ENCODE measurements around the gene PTGES. TPM values are rescaled to one million over a fixed set of nuclear protein-coding genes. Genes with fewer than 3 reads are reported as not detected.
A peak's percentile ranks its signal among the peaks of the same experiment; 100 is the strongest.

The PTGES gene
- total RNA-seq, 2 donors from 2014 or later: 2.6 to 5.1 TPM

- H3K27ac ChIP-seq: peak overlapping the region; percentile 24
- no peak for DNase-seq
These were observed 40.0 kb downstream of the PTGES start for GRCh38 chr9:129712634-129713401.

GRCh38 chr9:129710169-129710453 lies 42.7 kb downstream of the PTGES start:
- Histone ChIP-seq H3K4me3 (no peak overlapping the region), H3K27ac (no peak overlapping the region), H3K27me3 (no peaks in the 10 kb centered on the region), H3K9ac (ENCODE audit: low read depth in 2 of 2, low read length in 2 of 2) (no peak overlapping the region), H3K9me3 (no peaks in the 10 kb centered on the region), H3K4me1 (no peaks in the 10 kb centered on the region), H3K36me3 (no peaks in the 10 kb centered on the region)
- intact Hi-C loops (cut with DNase I): no loop called here
- no peak for TF ChIP-seq CTCF (IDR thresholded peaks at IDR 0.05)
- DNase-seq: no peak

More at GRCh38 chr9:129712634-129713401, 40.0 kb downstream of the PTGES start:
- Histone ChIP-seq H3K9ac (ENCODE audit: low read depth in 2 of 2, low read length in 2 of 2) (peak overlapping the region in 1 of 2 donors; percentile 19), H3K9me3 (no peaks in the 10 kb centered on the region), H3K27me3 (no peaks in the 10 kb centered on the region), H3K36me3 (no peaks in the 10 kb centered on the region), H3K4me3 (no peak overlapping the region), H3K4me1 (no peaks in the 10 kb centered on the region)
- intact Hi-C loops (cut with DNase I): no loop called here
- no peak for TF ChIP-seq CTCF (IDR thresholded peaks at IDR 0.05)

- Histone ChIP-seq H3K9me3 (no peaks in the 10 kb centered on the region), H3K4me3 (no peak overlapping the region), H3K4me1 (no peaks in the 10 kb centered on the region), H3K36me3 (no peaks in the 10 kb centered on the region), H3K9ac (ENCODE audit: low read depth in 2 of 2, low read length in 2 of 2) (no peak overlapping the region), H3K27ac (no peak overlapping the region), H3K27me3 (no peaks in the 10 kb centered on the region)
- intact Hi-C loops (cut with DNase I): no loop called here
- TF ChIP-seq CTCF (IDR thresholded peaks at IDR 0.05): no peak
- no peak for DNase-seq
These were observed 43.2 kb downstream of the PTGES start for GRCh38 chr9:129709438-129710168.

GRCh38 chr9:129708793-129709192 lies 44.0 kb downstream of the PTGES start:
- no peaks in the 10 kb centered on the region for H3K27me3 ChIP-seq
- peaks cover under 1% of the 10 kb centered on the region for H3K4me1 ChIP-seq
- no peak overlapping the region for H3K4me3 ChIP-seq
- DNase-seq: no peak
- TF ChIP-seq CTCF (IDR thresholded peaks at IDR 0.05): no peak
- no peaks in the 10 kb centered on the region for H3K9me3 ChIP-seq
- no peaks in the 10 kb centered on the region for H3K36me3 ChIP-seq
- no peak overlapping the region for H3K27ac ChIP-seq
- H3K9ac ChIP-seq (ENCODE audit: low read depth in 2 of 2, low read length in 2 of 2): no peak overlapping the region
- intact Hi-C loops (cut with DNase I): no loop called here

- Histone ChIP-seq H3K9ac (ENCODE audit: low read depth in 2 of 2, low read length in 2 of 2) (no peak overlapping the region), H3K4me1 (peaks cover 8% of the 10 kb centered on the region), H3K9me3 (no peaks in the 10 kb centered on the region), H3K27ac (no peak overlapping the region), H3K27me3 (no peaks in the 10 kb centered on the region), H3K36me3 (no peaks in the 10 kb centered on the region), H3K4me3 (no peak overlapping the region)
- no peak for DNase-seq
- intact Hi-C loops (cut with DNase I): no loop called here
- no peak for TF ChIP-seq CTCF (IDR thresholded peaks at IDR 0.05)
These were observed 48.0 kb downstream of the PTGES start for GRCh38 chr9:129704807-129705206.

All from colonic mucosa (tissue), 4 donors.